HUES48 (cell line): ENCODE measurements around the gene TRAM2.
A peak's percentile ranks its signal among the peaks of the same experiment; 100 is the strongest.

Experiments
- H3K27ac ChIP-seq: one replicate; pipeline ENCODE4 v1.7.0; 2013; ENCODE audit warnings: low read depth, low read length, inconsistent platforms
- H3K27me3 ChIP-seq: 2 replicates; pipeline ENCODE4 v1.6.1; 2013; ENCODE audit warnings: mild to moderate bottlenecking, low read length; ENCODE audit not compliant: control insufficient read depth, insufficient read depth
- H3K36me3 ChIP-seq: 2 replicates; pipeline ENCODE4 v1.6.1; 2013; ENCODE audit warnings: low read length; ENCODE audit not compliant: control insufficient read depth, insufficient read depth
- H3K4me1 ChIP-seq: 2 replicates; pipeline ENCODE4 v1.6.1; 2013; ENCODE audit warnings: mild to moderate bottlenecking, low read length; ENCODE audit not compliant: control insufficient read depth, insufficient read depth
- H3K4me3 ChIP-seq: 2 replicates; pipeline ENCODE4 v1.5.1; 2013; ENCODE audit warnings: mild to moderate bottlenecking, low read depth, low read length
- H3K9ac ChIP-seq: 2 replicates; pipeline ENCODE4 v1.6.1; 2013; ENCODE audit warnings: mild to moderate bottlenecking, low read depth, low read length, moderate library complexity
- H3K9me3 ChIP-seq: 2 replicates; pipeline ENCODE4 v1.6.1; 2013; ENCODE audit warnings: low read length; ENCODE audit not compliant: control insufficient read depth, insufficient read depth

TRAM2 gene

DNA sequence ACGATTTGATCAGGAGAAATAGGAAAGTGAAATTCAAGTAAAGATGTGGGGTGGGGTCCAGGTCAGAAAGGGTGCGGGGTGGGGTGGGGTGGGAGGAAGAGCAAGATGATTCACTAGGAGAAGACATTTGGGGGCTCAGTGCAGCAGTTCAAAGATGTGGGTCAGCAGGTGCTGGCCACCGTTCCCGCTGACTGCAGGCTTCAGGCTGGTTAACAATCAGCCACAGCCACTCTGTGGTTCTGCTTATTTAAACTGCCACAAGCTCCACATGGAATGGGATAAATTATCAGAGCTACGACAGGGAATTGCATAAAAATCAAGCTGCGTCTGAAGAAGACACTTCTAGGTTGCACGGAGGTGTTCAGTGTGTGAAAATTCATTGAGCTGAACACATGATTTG lies 49.4 kb downstream of the TRAM2 start:
- Histone ChIP-seq H3K9me3 (no peaks in the 10 kb centered on the region), H3K27me3 (no peaks in the 10 kb centered on the region), H3K9ac (no peak overlapping the region), H3K36me3 (no peaks in the 10 kb centered on the region), H3K27ac (no peak overlapping the region), H3K4me3 (no peak overlapping the region), H3K4me1 (peaks cover 13% of the 10 kb centered on the region; the same call in 1 of the 2 replicates)

GRCh38 chr6:52526634-52527033 lies 50.2 kb downstream of the TRAM2 start:
- H3K27me3 ChIP-seq, result no peaks in the 10 kb centered on the region
- peaks cover 10% of the 10 kb centered on the region; the same call in 1 of the 2 replicates for H3K4me1 ChIP-seq
- no peaks in the 10 kb centered on the region for H3K9me3 ChIP-seq
- H3K36me3 ChIP-seq, result no peaks in the 10 kb centered on the region
- H3K9ac ChIP-seq, result no peak overlapping the region
- H3K27ac ChIP-seq, result no peak overlapping the region
- no peak overlapping the region for H3K4me3 ChIP-seq

DNA sequence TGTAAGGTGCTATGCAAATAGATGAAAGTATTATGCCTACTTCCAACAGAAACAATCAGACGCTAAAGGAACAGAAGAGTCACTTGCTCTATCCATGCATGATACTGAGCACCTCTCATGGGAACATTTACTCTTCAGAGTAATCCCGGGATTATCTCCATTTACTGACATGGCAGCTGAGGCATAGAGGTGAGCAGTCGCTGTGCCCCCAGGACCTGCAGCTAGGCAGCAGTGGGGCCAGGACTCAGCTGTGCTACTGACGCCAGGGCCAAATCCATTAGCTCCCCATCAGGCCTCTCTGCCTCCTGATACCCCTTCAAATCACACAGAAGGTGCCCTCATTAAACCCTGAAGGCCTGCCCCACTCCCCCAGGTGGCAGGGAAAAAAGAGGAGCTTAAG lies 51.9 kb downstream of the TRAM2 start:
- Histone ChIP-seq H3K27ac (no peak overlapping the region), H3K36me3 (no peaks in the 10 kb centered on the region), H3K9ac (no peak overlapping the region), H3K9me3 (no peaks in the 10 kb centered on the region), H3K27me3 (no peaks in the 10 kb centered on the region), H3K4me3 (no peak overlapping the region), H3K4me1 (0 out of 2 replicates have a peak, but pooled peaks cover 5% of the 10 kb centered on the region)

- H3K9me3 ChIP-seq, result no peaks in the 10 kb centered on the region
- H3K4me1 ChIP-seq, result 0 out of 2 replicates have a peak, but pooled peaks cover 5% of the 10 kb centered on the region
- H3K36me3 ChIP-seq, result no peaks in the 10 kb centered on the region
- no peak overlapping the region for H3K9ac ChIP-seq
- no peak overlapping the region for H3K27ac ChIP-seq
- H3K27me3 ChIP-seq, result no peaks in the 10 kb centered on the region
- no peak overlapping the region for H3K4me3 ChIP-seq
These were observed 53.3 kb downstream of the TRAM2 start for GRCh38 chr6:52523378-52524142.

GRCh38 chr6:52522655-52523054 lies 54.2 kb downstream of the TRAM2 start:
- H3K4me3 ChIP-seq, result no peak overlapping the region
- H3K9ac ChIP-seq, result no peak overlapping the region
- no peaks in the 10 kb centered on the region for H3K27me3 ChIP-seq
- no peak overlapping the region for H3K27ac ChIP-seq
- peaks cover 13% of the 10 kb centered on the region for H3K4me1 ChIP-seq
- H3K9me3 ChIP-seq, result no peaks in the 10 kb centered on the region
- H3K36me3 ChIP-seq, result no peaks in the 10 kb centered on the region

- no peak overlapping the region for H3K27ac ChIP-seq
- no peak overlapping the region for H3K9ac ChIP-seq
- H3K36me3 ChIP-seq, result no peaks in the 10 kb centered on the region
- H3K9me3 ChIP-seq, result no peaks in the 10 kb centered on the region
- H3K27me3 ChIP-seq, result no peaks in the 10 kb centered on the region
- H3K4me1 ChIP-seq, result peaks cover 18% of the 10 kb centered on the region
- no peak overlapping the region for H3K4me3 ChIP-seq
These were observed 54.7 kb downstream of the TRAM2 start for GRCh38 chr6:52522151-52522626.

- H3K9ac ChIP-seq, result no peak overlapping the region
- peaks cover 19% of the 10 kb centered on the region for H3K4me1 ChIP-seq
- peaks cover 11% of the 10 kb centered on the region for H3K36me3 ChIP-seq
- H3K27ac ChIP-seq, result no peak overlapping the region
- no peak overlapping the region for H3K4me3 ChIP-seq
- H3K9me3 ChIP-seq, result no peaks in the 10 kb centered on the region
- no peaks in the 10 kb centered on the region for H3K27me3 ChIP-seq
These were observed 57.2 kb downstream of the TRAM2 start for GRCh38 chr6:52519618-52520017.

DNA sequence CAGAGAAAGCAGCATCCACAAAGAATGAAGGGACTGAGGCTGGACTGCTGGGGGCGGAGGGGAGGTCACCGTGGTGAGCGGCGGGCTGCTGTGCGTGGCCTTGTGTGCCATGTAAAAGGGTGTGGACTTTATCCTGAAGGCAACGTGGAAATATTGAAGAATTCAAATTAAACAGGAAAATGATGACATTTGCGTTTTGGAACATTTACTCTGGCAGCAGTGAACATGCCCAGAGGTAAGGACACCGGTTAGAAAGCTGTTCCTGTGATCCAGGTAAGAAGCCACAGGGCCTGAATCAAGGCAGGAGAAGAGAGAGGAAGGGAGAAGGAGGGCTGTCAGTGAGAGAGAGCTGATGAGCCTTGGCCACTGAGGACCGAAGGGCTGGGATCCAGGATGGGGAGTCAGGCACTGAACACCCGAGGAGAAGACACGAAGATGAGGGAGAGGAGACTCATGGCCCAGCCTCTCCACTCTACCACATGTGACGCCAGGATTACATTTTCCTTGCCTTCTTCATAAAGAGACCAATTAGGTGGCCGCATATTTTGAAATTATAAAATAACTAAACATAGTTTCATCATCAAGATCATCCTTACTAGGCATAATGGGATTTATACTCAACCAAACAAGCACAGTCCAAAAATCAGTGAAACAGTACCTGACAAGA lies 58.4 kb downstream of the TRAM2 start:
- Histone ChIP-seq H3K27ac (peak overlapping the region; percentile 94), H3K27me3 (no peaks in the 10 kb centered on the region), H3K4me3 (no peak overlapping the region), H3K36me3 (peaks cover 16% of the 10 kb centered on the region), H3K9ac (peak overlapping the region; percentile 55), H3K4me1 (peaks cover 18% of the 10 kb centered on the region), H3K9me3 (no peaks in the 10 kb centered on the region)

DNA sequence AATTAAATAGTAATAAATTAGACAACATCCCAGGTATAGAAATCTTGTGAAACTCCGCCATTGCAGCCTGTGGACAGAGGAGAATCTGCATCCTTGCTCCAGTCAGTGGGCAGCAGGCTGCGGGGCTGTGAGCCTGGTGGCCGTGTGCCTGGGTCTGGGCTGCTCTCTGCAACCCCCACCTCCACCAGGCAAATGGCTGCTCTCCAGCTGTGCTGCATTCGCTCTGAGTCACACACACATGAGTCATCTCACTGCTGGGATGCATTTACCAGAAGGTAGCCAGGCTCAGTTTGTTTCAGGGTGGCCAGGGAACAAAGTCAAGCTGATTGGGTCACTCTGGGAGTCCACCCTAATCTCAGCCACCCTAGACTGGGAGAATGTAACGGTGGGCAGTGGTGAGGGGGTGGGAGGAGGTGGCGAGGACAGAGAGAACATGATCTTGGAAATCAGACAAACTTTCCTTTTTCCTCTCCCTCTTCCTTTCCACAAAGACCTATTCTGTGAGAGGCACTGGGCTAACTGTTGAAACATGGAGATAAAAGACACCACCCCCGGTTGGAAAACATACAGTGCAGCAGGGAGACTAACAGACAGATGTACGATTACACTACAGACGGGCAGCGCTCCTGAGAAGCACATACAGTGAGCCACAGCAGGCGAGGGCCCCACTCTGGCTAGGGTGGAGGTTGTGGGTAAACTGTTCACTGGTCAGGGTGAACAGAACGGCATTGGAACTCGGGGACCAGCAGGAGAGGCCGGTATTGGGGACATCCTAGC lies 59.2 kb downstream of the TRAM2 start:
- H3K27me3 ChIP-seq, result no peaks in the 10 kb centered on the region
- H3K36me3 ChIP-seq, result peaks cover 16% of the 10 kb centered on the region
- H3K9ac ChIP-seq, result peak overlapping the region; percentile 55
- peaks cover 18% of the 10 kb centered on the region for H3K4me1 ChIP-seq
- peak overlapping the region; percentile 29; the same call in 1 of the 2 replicates for H3K4me3 ChIP-seq
- peak overlapping the region; percentile 94 for H3K27ac ChIP-seq
- H3K9me3 ChIP-seq, result no peaks in the 10 kb centered on the region

DNA sequence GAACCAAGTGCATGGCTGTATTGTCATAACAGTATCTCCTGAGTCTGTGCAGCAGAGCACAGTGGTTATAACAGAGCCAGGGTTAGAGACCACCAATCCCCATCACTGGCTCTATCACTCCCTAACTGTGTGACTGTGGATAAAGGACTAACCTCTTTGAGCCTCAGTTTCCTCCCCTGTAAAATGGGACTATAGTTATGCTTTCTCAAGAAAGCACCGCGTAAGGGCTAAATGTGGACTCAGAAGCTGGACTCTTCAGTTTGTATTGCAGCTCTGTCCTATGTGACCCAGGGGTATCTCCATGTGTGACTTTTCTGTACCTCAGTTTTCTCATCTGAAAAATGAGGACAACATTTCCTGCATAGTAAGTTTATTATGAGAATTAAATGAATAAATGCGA lies 59.9 kb downstream of the TRAM2 start:
- peaks cover 25% of the 10 kb centered on the region for H3K4me1 ChIP-seq
- H3K36me3 ChIP-seq, result peaks cover 16% of the 10 kb centered on the region

More for the DNA sequence above, 59.9 kb downstream of the TRAM2 start:
- no peak overlapping the region; the same call in 1 of the 2 replicates for H3K4me3 ChIP-seq
- H3K27ac ChIP-seq, result peak overlapping the region; percentile 94
- no peaks in the 10 kb centered on the region for H3K27me3 ChIP-seq
- H3K9ac ChIP-seq, result no peak overlapping the region
- H3K9me3 ChIP-seq, result no peaks in the 10 kb centered on the region
